Endothelial cell of umbilical vein (primary cell): ENCODE measurements around the gene RNF4. TPM values are rescaled to one million over a fixed set of nuclear protein-coding genes. Genes with fewer than 3 reads are reported as not detected.

ENCODE experiments used
- BruUV-seq: library from RNA; stranded (reverse); fragments of 400-500 nt; replicated peaks from 2 replicates; lab custom pipeline; 2021; lab: Mats Ljungman, UMichigan
- CTCF ChIA-PET: fragments of 300-600, 350-600 bp; sonication (Branson Sonifier 250); formaldehyde crosslinking; loops from one replicate; lab custom pipeline; 2021; ENCODE audit warnings: antibody characterized with exemption, inconsistent platforms; lab: Charles Lee
- POLR2A ChIA-PET: fragments of 300-600, 350-600 bp; sonication (Branson Sonifier 250); formaldehyde crosslinking; loops from one replicate; lab custom pipeline; 2021; ENCODE audit warnings: antibody characterized with exemption, inconsistent platforms; lab: Charles Lee
- DNase-seq: peaks from one replicate; pipeline ENCODE4 v3.0.0-alpha.2; 2011; ENCODE audit warnings: low read depth, low spot score
- FAIRE-seq: peaks from 2 replicates; lab custom pipeline; 2011; peaks lifted over from hg19 to GRCh38; lab: Jason Lieb, UNC
- H2AFZ ChIP-seq: 2 replicates; pipeline ENCODE4 v1.6.0; 2012; ENCODE audit warnings: low read depth, low read length, control low read depth, inconsistent platforms
- H3K27ac ChIP-seq: 2 replicates; pipeline ENCODE4 v1.5.1; 2011; ENCODE audit warnings: low read depth, mild to moderate bottlenecking, control low read depth, low read length, moderate library complexity; ENCODE audit not compliant: insufficient read depth
- H3K27me3 ChIP-seq, 2 experiments: 2 replicates each; pipeline versions ENCODE4 v1.6.0 to v1.6.1; 2011; ENCODE audit warnings: low read length in 2 of 2, mixed read lengths in 1 of 2; ENCODE audit not compliant: control insufficient read depth in 2 of 2, insufficient read depth in 2 of 2
- H3K36me3 ChIP-seq, 2 experiments: 2 replicates in 1 of 2; 3 replicates in 1 of 2; pipeline ENCODE4 v1.5.1; 2011; ENCODE audit warnings: low read length in 2 of 2, mild to moderate bottlenecking in 1 of 2, moderate library complexity in 1 of 2; ENCODE audit not compliant: control insufficient read depth in 2 of 2, insufficient read depth in 2 of 2; ENCODE audit errors: extremely low read depth in 1 of 2
- H3K4me1 ChIP-seq: 3 replicates; pipeline ENCODE4 v1.5.1; 2011; ENCODE audit warnings: mild to moderate bottlenecking, low read length; ENCODE audit not compliant: control insufficient read depth, insufficient read depth; ENCODE audit errors: extremely low read depth
- H3K4me2 ChIP-seq: 2 replicates; pipeline ENCODE4 v1.6.1; 2011; ENCODE audit warnings: low read length, control low read depth, mixed read lengths; ENCODE audit not compliant: insufficient read depth
- H3K4me3 ChIP-seq, 3 experiments: fragments of 200-600 bp in 1 of 3; sonication (generic), shearing (Covaris generic) in 1 of 3; replicated peaks in 1 of 3; 2 replicates each; pipeline ENCODE4 v1.5.1; 2011 to 2016; ENCODE audit warnings: control low read depth in 3 of 3, low read length in 3 of 3, mild to moderate bottlenecking in 2 of 3, inconsistent platforms in 1 of 3, low read depth in 1 of 3, moderate library complexity in 1 of 3; ENCODE audit not compliant: insufficient read depth in 1 of 3
- H3K79me2 ChIP-seq: 2 replicates; pipeline ENCODE4 v1.6.0; 2012; ENCODE audit warnings: low read length, inconsistent platforms; ENCODE audit not compliant: control insufficient read depth, insufficient read depth
- H3K9ac ChIP-seq: replicated peaks from 2 replicates; pipeline ENCODE3; 2011; ENCODE audit warnings: low read length, control low read depth; ENCODE audit not compliant: insufficient read depth; ENCODE audit errors: extremely low read depth
- H3K9me1 ChIP-seq: replicated peaks from 3 replicates; pipeline ENCODE4 v1.6.0; 2011; ENCODE audit warnings: mild to moderate bottlenecking, low read length; ENCODE audit not compliant: control insufficient read depth, insufficient read depth; ENCODE audit errors: extremely low read depth
- H3K9me3 ChIP-seq: replicated peaks from 2 replicates; pipeline ENCODE4 v1.5.1; 2012; ENCODE audit warnings: low read length, inconsistent platforms; ENCODE audit not compliant: control insufficient read depth, insufficient read depth
- H4K20me1 ChIP-seq: replicated peaks from 2 replicates; pipeline ENCODE3; 2011; ENCODE audit warnings: mild to moderate bottlenecking, low read length; ENCODE audit not compliant: control insufficient read depth, insufficient read depth; ENCODE audit errors: extremely low read depth
- EZH2 ChIP-seq: IDR thresholded peaks from 2 replicates; pipeline ENCODE4 v1.6.1; 2012; ENCODE audit warnings: borderline replicate concordance, low read depth, mild to moderate bottlenecking, moderate library complexity, low read length, inconsistent platforms; ENCODE audit not compliant: severe bottlenecking
- FOS ChIP-seq: IDR thresholded peaks from 2 replicates; pipeline ENCODE4 v1.6.1; 2011; ENCODE audit warnings: mild to moderate bottlenecking, low read length, moderate library complexity, borderline replicate concordance; ENCODE audit not compliant: insufficient read depth
- GATA2 ChIP-seq: IDR thresholded peaks from 2 replicates; pipeline ENCODE4 v1.7.0; 2011; ENCODE audit warnings: low read depth, mild to moderate bottlenecking, moderate library complexity, mixed read lengths, low read length; ENCODE audit not compliant: insufficient read length, insufficient read depth
- JUN ChIP-seq: IDR thresholded peaks from 2 replicates; pipeline ENCODE4 v1.6.1; 2011; ENCODE audit warnings: borderline replicate concordance, low read depth; ENCODE audit not compliant: insufficient read length, insufficient read depth
- MYC ChIP-seq: IDR thresholded peaks from one replicate; pipeline ENCODE4 v1.6.1; 2011; ENCODE audit warnings: mild to moderate bottlenecking, low read depth, low read length
- POLR2A ChIP-seq: IDR thresholded peaks from 2 replicates; pipeline ENCODE4 v1.6.1; 2012; ENCODE audit warnings: low read depth, mild to moderate bottlenecking, control low read depth, low read length
- POLR2AphosphoS5 ChIP-seq: IDR thresholded peaks from 2 replicates; pipeline ENCODE4 v1.6.1; 2012; ENCODE audit warnings: low read depth, mild to moderate bottlenecking, control low read depth, low read length, moderate library complexity; ENCODE audit not compliant: insufficient read depth
- dilution Hi-C: fragments of 300-500 bp; cut with MboI; formaldehyde crosslinking; loops from one replicate; pipeline ENCODE4 v1.15.0; 2019; ENCODE audit warnings: low sequenced_read_pairs; ENCODE audit not compliant: extremely low pct_ligation_motif_present
- intact Hi-C: fragments of 100-400 bp; cut with micrococcal nuclease; formaldehyde crosslinking; loops from one replicate; pipeline ENCODE4 v1.10.0; 2022
- polyA plus RNA-seq, 4 experiments: library from polyadenylated mRNA; depleted of rRNA in 3 of 4; stranded (reverse) in 3 of 4; unstranded in 1 of 4; fragments of >200 nt; gene quantifications; 2 replicates each; pipeline versions ENCODE4 v1.2.1 to v1.2.3, GENCODE V29; 2011 to 2012; ENCODE audit warnings: missing spikeins in 1 of 4
- total RNA-seq: library from RNA; stranded (reverse); gene quantifications from 2 replicates; pipeline ENCODE4 v1.2.3, GENCODE V29; 2021
- TF ChIP-seq, protein P1 (sequence below): IDR thresholded peaks from 2 replicates; pipeline ENCODE4 v1.6.1; 2011; ENCODE audit not compliant: insufficient read depth, insufficient read length
- TF ChIP-seq, protein P2 (sequence below), 2 donors: IDR thresholded peaks; 1 replicate in 1 of 2; 2 replicates in 1 of 2; pipeline ENCODE4 v1.5.1; 2011; ENCODE audit warnings: low read length in 2 of 2, mild to moderate bottlenecking in 2 of 2, moderate library complexity in 2 of 2, control low read depth in 1 of 2, inconsistent platforms in 1 of 2, low read depth in 1 of 2; ENCODE audit not compliant: insufficient read depth in 1 of 2; ENCODE audit errors: extremely low read depth in 1 of 2

The RNF4 gene
- total and polyA plus RNA-seq, 2 donors (not counting 3 experiments of a cell fraction or from before 2014, with no cell fraction given) = 64.3 to 71.4 TPM

DNA sequence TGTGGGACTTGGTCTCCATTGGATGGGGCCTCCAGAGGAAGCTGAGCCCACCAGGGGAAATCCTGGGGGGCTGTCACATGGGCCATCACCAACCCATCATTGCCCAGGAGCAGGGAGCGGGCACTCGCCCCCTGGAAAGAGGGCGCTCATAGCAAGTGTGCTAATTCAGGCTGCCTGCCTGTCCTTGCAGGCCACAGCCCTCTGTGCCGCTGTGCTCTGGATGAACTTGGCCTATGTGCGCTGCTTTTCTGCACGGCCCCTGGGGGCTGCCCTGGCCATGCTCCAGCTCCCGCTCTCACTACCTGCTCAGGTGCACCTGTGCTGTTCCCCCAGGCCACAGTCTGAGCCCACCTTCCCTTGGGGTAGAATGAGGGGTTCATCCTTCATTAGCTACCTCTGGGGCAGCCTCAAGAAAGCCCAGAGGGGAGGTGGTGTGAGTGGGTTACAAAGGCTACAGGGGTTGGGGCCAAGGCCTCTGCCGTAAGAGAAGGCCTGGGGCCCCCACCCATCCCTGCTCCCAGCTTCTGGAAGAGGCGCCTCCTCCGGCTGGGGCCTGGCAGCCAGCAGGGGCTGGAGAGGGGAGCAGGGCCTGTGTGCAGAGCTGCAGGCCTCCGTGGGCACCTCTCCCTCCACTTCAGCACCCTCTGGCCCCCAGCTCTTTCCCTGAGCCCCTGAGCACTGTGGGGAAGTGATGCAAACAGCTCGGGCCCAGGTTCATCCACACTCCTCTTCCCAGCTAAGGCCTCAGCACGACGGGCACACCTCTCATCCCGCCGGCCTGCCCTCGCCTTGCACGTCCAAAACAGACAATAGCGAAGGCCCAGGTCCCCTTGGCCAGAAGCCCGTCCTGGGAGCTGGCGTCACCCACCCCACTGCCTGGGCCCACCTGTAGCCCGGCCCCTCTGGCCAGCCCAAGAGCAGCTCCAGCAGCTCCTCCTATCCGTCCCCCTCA is 41.2 kb upstream of the RNF4 start:
- POLR2A ChIA-PET = interaction anchor here (1.1 kb wide), 1 partner anchor 60 kb away, joined by 3 read pairs; no protein-coding TSS in a partner anchor
- Histone ChIP-seq H3K27me3 (peaks cover 0 to under 1% of the 10 kb centered on the region in 2 experiments), H4K20me1 (no peaks in the 10 kb centered on the region), H3K4me2 (no peak overlapping the region), H3K4me1 (no peaks in the 10 kb centered on the region), H3K36me3 (no peaks in the 10 kb centered on the region), H2AFZ (no peak overlapping the region), H3K9me1 (no peaks in the 10 kb centered on the region), H3K9ac (no peak overlapping the region), H3K9me3 (no peaks in the 10 kb centered on the region), H3K4me3 (no peak overlapping the region), H3K27ac (no peak overlapping the region), H3K79me2 (no peaks in the 10 kb centered on the region)
- FAIRE-seq (no peak), DNase-seq (no peak)
- no TSS peak for BruUV-seq
- intact Hi-C loops (no loop called here), dilution Hi-C loops (no loop called here)
- TF ChIP-seq, protein P1, sequence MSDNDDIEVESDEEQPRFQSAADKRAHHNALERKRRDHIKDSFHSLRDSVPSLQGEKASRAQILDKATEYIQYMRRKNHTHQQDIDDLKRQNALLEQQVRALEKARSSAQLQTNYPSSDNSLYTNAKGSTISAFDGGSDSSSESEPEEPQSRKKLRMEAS = no peak
- CTCF ChIA-PET = interaction anchor here (1.1 to 1.6 kb wide), 3 partner anchors 14 to 24 kb away, joined by 3 to 9 read pairs (median 3); no protein-coding TSS in a partner anchor

DNA sequence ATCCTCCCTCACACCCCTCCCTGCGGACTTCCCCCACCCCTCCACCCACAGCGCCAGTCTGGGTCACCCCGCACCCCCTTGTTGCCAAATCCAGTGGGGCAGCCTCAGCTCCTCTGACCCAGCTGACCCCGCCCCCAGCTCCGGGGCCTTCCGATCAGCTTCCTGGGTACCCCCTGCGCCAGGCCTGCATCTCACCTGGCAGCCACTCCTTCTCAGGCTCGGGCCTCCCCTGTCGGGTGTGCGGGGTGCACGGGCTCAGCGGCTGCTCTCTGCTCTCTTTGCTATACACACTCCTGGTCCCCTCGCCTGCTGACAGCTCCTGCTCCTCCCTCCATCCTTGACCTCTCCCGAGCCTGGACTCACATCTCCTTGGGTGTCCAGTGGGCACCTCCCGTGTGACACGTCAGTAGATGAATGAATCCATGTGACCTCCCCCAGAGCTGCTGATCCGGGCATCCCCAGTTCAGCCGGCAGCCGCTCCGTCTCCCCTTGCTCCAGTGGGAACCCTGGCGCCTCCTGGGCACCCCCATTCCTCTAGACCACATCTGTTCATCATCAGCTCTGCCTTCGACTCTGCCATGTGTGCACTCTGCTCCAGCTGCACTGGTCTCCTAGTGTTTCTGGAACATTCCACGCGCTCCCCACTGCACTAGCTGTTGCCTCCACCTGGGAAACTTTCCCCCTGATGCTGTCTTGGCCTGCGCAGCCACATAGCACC is 40.3 kb upstream of the RNF4 start:
- Histone ChIP-seq H3K9me1 (no peaks in the 10 kb centered on the region), H2AFZ (no peak overlapping the region), H3K27ac (no peak overlapping the region), H3K4me1 (no peaks in the 10 kb centered on the region), H3K27me3 (no peaks in the 10 kb centered on the region), H3K9ac (no peak overlapping the region), H4K20me1 (no peaks in the 10 kb centered on the region), H3K79me2 (no peaks in the 10 kb centered on the region), H3K4me2 (no peak overlapping the region), H3K36me3 (no peaks in the 10 kb centered on the region), H3K4me3 (no peak overlapping the region), H3K9me3 (no peaks in the 10 kb centered on the region)
- POLR2A ChIA-PET = no interaction called here
- no peak for DNase-seq
- intact Hi-C loops (no loop called here), dilution Hi-C loops (no loop called here)
- no peak for FAIRE-seq
- CTCF ChIA-PET = interaction anchor here (1.1 to 1.6 kb wide), 3 partner anchors 13 to 25 kb away, joined by 3 to 9 read pairs (median 3); no protein-coding TSS in a partner anchor
- TF ChIP-seq GATA2 (no peak), FOS (no peak), POLR2AphosphoS5 (no peak), JUN (no peak), POLR2A (no peak), MYC (no peak), EZH2 (no peak)
- TF ChIP-seq, protein P2, sequence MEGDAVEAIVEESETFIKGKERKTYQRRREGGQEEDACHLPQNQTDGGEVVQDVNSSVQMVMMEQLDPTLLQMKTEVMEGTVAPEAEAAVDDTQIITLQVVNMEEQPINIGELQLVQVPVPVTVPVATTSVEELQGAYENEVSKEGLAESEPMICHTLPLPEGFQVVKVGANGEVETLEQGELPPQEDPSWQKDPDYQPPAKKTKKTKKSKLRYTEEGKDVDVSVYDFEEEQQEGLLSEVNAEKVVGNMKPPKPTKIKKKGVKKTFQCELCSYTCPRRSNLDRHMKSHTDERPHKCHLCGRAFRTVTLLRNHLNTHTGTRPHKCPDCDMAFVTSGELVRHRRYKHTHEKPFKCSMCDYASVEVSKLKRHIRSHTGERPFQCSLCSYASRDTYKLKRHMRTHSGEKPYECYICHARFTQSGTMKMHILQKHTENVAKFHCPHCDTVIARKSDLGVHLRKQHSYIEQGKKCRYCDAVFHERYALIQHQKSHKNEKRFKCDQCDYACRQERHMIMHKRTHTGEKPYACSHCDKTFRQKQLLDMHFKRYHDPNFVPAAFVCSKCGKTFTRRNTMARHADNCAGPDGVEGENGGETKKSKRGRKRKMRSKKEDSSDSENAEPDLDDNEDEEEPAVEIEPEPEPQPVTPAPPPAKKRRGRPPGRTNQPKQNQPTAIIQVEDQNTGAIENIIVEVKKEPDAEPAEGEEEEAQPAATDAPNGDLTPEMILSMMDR (IDR thresholded peaks at IDR 0.05; ENCODE audit: extremely low read depth in 1 of 2, insufficient read depth in 1 of 2, low read depth in 1 of 2, low read length in 2 of 2) = no peak
- TF ChIP-seq, protein P1 = no peak
- BruUV-seq = no TSS peak
